Osteocyte (in vitro differentiated cells): ENCODE results near the gene PHACTR2. TPM values are rescaled to one million over a fixed set of nuclear protein-coding genes. Genes with fewer than 3 reads are reported as not detected.

ENCODE experiments used
- DNase-seq: peaks from one replicate; pipeline ENCODE4 v3.0.0; 2021; ENCODE audit warnings: mixed read lengths; ENCODE audit not compliant: unreplicated experiment; ENCODE audit errors: extremely low spot score
- H3K27ac Mint-ChIP-seq: one replicate; pipeline ENCODE4 v1.8.0; 2021; ENCODE audit warnings: mild to moderate bottlenecking, mixed read lengths; ENCODE audit not compliant: unreplicated experiment
- H3K27me3 Mint-ChIP-seq: one replicate; pipeline ENCODE4 v1.8.0; 2021; ENCODE audit warnings: mixed read lengths; ENCODE audit not compliant: unreplicated experiment
- H3K36me3 Mint-ChIP-seq: one replicate; pipeline ENCODE4 v1.8.0; 2021; ENCODE audit warnings: mixed read lengths; ENCODE audit not compliant: unreplicated experiment
- H3K4me1 Mint-ChIP-seq: one replicate; pipeline ENCODE4 v1.8.0; 2021; ENCODE audit warnings: mixed read lengths; ENCODE audit not compliant: unreplicated experiment
- H3K4me3 Mint-ChIP-seq: one replicate; pipeline ENCODE4 v1.8.0; 2021; ENCODE audit warnings: mild to moderate bottlenecking, moderate library complexity, mixed read lengths; ENCODE audit not compliant: unreplicated experiment
- H3K9me3 Mint-ChIP-seq: one replicate; pipeline ENCODE4 v1.8.0; 2021; ENCODE audit warnings: mixed read lengths; ENCODE audit not compliant: unreplicated experiment
- CTCF ChIP-seq: fragments of 200-600 bp; sonication (generic); IDR thresholded peaks from 2 replicates; pipeline ENCODE4 v1.5.0; 2021; ENCODE audit warnings: antibody characterized with exemption, mild to moderate bottlenecking, moderate library complexity
- total RNA-seq: library from RNA; stranded (reverse); gene quantifications from 2 replicates; pipeline ENCODE4 v1.2.1, GENCODE V29; 2021

Gene PHACTR2
- total RNA-seq, 1 donor from 2014 or later, result 312 TPM

- DNase-seq, result no peak
Measured at GRCh38 chr6:143673669-143674068, 4.1 kb upstream of the PHACTR2 start.

GRCh38 chr6:143674483-143675381 is 3.0 kb upstream of the PHACTR2 start:
- TF ChIP-seq CTCF, result no peak
- H3K4me3 Mint-ChIP-seq, result no peak overlapping the region
- H3K27ac Mint-ChIP-seq, result peak overlapping the region; percentile 92
- peaks cover 2% of the 10 kb centered on the region for H3K36me3 Mint-ChIP-seq
- peaks cover 48% of the 10 kb centered on the region for H3K4me1 Mint-ChIP-seq
- no peaks in the 10 kb centered on the region for H3K27me3 Mint-ChIP-seq
- no peak for DNase-seq
- peaks cover 12% of the 10 kb centered on the region for H3K9me3 Mint-ChIP-seq

More at GRCh38 chr6:143673669-143674068, 4.1 kb upstream of the PHACTR2 start:
- Mint-ChIP-seq H3K4me1 (peaks cover 44% of the 10 kb centered on the region), H3K4me3 (peak overlapping the region; percentile 41), H3K9me3 (peaks cover 19% of the 10 kb centered on the region), H3K36me3 (peaks cover 9% of the 10 kb centered on the region), H3K27me3 (no peaks in the 10 kb centered on the region), H3K27ac (peak overlapping the region; percentile 92)
- TF ChIP-seq CTCF, result no peak

GRCh38 chr6:143675382-143675900 is 2.3 kb upstream of the PHACTR2 start:
- Mint-ChIP-seq H3K9me3 (peaks cover 9% of the 10 kb centered on the region), H3K27ac (peak overlapping the region; percentile 92), H3K4me1 (peaks cover 55% of the 10 kb centered on the region), H3K4me3 (no peak overlapping the region), H3K36me3 (peaks cover 2% of the 10 kb centered on the region), H3K27me3 (no peaks in the 10 kb centered on the region)
- no peak for DNase-seq
- TF ChIP-seq CTCF, result no peak

- H3K36me3 Mint-ChIP-seq, result peaks cover 2% of the 10 kb centered on the region
- no peak overlapping the region for H3K4me3 Mint-ChIP-seq
- H3K27me3 Mint-ChIP-seq, result no peaks in the 10 kb centered on the region
- peaks cover 60% of the 10 kb centered on the region for H3K4me1 Mint-ChIP-seq
- H3K27ac Mint-ChIP-seq, result peak overlapping the region; percentile 92
- DNase-seq, result no peak
- TF ChIP-seq CTCF, result no peak
- H3K9me3 Mint-ChIP-seq, result peaks cover 7% of the 10 kb centered on the region
Measured at GRCh38 chr6:143675946-143676345, 1.8 kb upstream of the PHACTR2 start.

- Mint-ChIP-seq H3K36me3 (peaks cover 6% of the 10 kb centered on the region), H3K9me3 (peaks cover 6% of the 10 kb centered on the region), H3K27me3 (no peaks in the 10 kb centered on the region), H3K4me3 (no peak overlapping the region), H3K4me1 (peaks cover 66% of the 10 kb centered on the region), H3K27ac (peak overlapping the region; percentile 92)
- no peak for TF ChIP-seq CTCF
- no peak for DNase-seq
Measured at GRCh38 chr6:143676437-143677045, 1.2 kb upstream of the PHACTR2 start.
